Measurements from ENCODE around the gene TENM4.
A peak's percentile ranks its signal among the peaks of the same experiment; 100 is the strongest.

TENM4 gene

DNA sequence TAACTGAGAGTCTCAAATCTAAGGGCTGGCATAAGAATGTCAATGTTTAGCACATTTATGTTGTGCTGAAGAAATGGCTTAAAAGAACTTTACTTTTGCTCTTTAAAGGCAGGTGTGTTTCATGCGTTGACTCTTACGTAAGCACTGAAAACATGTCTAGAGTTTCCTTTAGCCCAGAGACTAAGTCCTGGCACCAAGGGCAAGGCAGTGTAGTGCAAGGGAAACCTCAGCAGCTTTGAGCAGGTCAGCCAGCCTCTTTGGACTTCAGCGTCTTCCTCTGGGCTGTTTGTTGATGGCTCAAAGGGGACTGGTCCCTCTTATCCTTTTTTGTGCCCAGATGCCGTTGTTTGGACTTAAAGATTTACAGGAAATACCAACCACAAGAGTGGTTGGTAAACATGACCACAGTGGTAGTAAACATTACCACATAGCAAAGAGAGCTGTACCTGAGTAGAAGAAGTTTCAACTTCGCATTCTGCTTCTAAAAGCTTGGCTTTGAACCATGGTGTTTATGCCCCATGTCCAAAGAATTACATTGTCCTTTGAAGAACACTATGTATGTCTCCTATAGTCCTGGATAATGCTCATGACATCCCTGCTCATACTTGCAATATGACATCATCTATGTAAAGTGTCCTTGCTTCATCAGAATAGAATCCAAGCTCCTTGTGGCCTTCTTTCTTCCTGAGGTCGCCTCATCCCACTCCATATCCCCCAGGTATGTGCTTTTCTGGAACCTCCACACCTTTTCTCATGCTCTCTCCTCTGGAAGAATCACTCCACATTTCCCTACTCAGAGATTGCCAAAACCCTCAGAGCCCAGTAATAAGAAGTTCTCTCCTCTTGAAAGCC, 23.5 kb downstream of the TENM4 start:
- DNase-seq, result no peak

- no peak for DNase-seq
These were observed 24.9 kb downstream of the TENM4 start for GRCh38 chr11:79415912-79416311.

GRCh38 chr11:79415411-79415810, 25.4 kb downstream of the TENM4 start:
- DNase-seq, result no peak

GRCh38 chr11:79414644-79415317, 26.0 kb downstream of the TENM4 start:
- DNase-seq, result no peak

- DNase-seq, result no peak
These were observed 26.8 kb downstream of the TENM4 start for GRCh38 chr11:79414041-79414440.

DNA sequence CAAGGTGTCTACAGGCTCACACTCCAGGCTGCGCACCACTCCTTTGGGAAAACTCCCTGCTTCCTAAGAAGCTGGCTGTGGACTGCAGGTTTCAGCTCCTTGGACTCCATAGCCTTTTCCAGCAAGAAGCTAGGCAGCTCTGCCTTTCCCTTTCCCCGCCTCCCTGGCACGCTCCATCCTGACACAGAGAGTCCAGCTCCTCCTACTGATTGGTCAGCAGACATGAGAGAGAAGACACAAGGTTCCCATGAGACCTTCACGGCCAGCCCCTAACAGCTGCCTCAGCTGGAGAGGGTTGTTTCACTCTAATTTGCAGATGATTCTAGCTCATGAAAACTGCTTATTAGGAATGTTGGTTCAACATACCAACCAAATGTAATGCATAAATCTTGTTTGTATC, 27.6 kb downstream of the TENM4 start:
- peak; percentile 14 for DNase-seq

DNA sequence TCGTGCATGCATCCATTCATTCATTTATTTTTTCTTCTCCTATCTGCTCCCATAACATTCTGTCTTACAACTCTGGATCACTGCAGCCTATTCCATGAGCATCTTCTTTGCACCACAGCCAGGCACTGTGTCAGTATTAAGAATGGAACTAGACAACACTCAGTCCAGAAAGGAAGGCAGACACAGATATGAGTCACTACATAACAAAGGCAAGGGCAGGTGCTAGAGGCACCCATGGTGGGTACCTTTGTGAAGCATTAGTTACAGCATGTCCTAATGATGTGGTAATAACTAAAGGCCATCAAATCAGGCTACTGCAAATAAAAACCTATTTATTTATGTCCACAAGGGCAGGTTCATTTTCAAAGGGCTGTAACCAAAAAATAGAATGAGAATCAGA, 28.1 kb downstream of the TENM4 start:
- peak; percentile 30 for DNase-seq

- DNase-seq, result no peak
These were observed 31.5 kb downstream of the TENM4 start for GRCh38 chr11:79409330-79409729.

DNA sequence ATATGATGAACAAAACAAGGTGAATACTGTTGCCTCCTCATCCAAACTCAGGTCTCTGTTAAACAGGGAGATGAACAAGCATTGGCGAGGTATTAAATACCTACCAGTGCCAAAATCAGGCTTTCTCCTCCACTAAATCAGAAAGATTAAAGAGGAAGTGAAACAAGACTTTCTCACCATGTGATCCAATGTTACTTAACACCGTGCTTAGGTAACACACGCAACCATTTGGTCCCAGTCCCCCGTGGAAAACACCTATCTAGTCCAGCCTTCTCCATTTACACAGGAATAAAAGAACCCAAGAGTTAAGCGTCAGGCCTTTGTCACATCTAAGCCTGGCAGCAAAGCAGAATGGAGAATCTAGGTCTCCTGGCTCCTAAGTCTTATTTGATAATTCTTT, 34.5 kb downstream of the TENM4 start:
- no peak for DNase-seq

GRCh38 chr11:79404806-79405205, 36.0 kb downstream of the TENM4 start:
- DNase-seq, result no peak

- no peak for DNase-seq
These were observed 36.5 kb downstream of the TENM4 start for GRCh38 chr11:79404325-79404724.

DNA sequence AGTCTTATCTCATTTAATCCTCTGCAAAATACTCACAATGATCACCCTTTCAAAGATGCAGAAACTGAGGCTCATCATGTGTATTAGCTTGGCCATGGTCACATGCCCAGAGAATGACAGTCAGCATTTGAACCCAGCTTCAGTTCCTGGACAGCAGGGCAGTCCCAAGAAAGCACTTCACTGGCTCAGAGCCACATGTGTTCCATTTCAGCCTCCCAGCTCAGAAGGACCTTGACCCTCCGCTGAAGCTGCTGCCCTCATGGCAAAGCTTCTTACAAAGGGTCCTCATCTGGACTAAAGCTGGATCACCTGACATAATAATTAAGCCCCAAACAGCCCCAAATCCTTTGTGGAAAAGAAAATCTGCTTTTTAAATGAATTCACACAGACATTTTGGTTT, 37.0 kb downstream of the TENM4 start:
- no peak for DNase-seq

DNA sequence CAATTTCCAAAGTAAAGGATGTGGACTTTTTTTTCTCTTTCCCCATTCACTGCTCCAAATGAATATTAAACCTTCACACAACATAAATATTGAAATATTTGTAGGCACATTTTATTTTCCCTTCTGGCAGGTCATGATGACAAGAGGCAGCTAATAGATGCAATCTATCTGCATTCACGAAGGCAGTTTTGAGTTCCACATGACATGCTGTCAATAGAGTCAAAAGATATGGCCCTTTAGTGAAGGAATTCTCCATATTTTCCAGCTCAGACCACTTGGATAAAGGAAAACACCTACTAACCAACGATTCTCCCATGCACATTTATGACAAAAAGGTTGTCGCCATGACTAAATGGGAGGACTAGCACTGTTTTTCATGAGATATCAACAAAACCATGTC, 37.9 kb downstream of the TENM4 start:
- no peak for DNase-seq

DNA sequence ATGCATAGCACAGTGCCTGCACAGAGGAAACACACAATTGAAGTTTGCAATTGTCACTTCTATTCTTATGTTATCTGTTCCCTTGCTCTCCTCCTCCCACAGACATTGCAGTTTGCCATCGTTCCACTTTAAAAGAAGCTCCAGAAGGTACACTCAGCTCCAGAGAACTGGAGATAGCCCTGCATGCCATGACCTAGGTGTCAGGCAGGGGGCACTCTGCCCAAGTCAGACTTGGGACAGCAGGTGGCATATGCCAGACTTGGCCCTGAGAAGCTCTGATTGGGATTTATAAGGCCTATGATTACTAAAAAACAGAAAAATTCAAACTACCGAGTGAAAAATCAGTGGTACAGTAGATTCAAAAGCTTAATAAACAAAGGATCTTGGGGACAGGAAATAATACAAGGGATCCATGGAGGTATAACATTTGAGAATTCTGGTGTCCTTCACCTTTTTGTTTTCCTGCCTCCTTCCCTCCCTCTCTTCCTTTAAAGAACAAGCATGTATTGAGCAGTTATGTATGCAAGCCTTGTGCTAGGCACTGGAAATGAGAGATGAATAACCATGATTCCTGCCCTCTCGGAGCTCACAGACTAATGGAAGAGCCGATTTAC, 40.0 kb downstream of the TENM4 start:
- DNase-seq, result no peak

GRCh38 chr11:79400206-79400605, 40.6 kb downstream of the TENM4 start:
- DNase-seq, result no peak

DNA sequence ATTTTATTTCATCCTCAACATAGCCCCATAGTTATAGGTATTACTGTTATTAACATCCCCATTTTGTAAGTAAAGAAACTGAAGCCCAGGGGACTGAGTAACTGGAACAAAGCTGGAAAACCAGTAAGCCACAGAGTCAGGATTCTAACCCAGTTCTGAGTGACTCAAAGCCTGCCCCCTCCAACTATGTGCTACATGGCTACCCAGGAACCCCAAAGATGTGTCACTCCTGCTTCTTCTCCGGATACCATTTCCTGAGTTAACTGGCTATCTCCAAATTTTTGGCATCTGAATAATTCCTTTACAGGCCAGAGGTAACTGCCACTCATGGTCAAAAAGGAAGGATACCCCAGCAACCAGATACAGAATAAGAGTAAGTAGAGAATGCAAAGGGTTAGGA, 43.6 kb downstream of the TENM4 start:
- no peak for DNase-seq

GRCh38 chr11:79396674-79397073, 44.2 kb downstream of the TENM4 start:
- DNase-seq, result no peak

DNA sequence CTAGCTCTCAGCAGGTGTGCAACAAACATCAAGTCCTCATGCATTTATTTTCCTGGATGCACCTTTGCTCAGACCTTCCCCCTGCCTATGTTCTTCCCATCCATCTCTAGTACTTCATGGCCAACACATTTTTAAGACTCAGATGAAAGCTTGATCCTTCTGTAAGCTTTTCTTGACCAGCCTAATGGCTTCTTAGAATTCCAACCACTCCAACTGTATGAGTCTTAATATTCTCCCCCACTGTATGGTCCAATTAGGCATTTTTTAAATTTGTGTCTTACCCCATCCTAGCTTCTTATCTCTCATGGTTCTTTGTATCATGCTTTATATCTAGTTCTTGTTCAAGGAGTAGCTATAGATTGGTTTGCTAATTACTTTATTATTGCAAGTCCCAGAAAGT, 44.8 kb downstream of the TENM4 start:
- DNase-seq, result no peak

DNA sequence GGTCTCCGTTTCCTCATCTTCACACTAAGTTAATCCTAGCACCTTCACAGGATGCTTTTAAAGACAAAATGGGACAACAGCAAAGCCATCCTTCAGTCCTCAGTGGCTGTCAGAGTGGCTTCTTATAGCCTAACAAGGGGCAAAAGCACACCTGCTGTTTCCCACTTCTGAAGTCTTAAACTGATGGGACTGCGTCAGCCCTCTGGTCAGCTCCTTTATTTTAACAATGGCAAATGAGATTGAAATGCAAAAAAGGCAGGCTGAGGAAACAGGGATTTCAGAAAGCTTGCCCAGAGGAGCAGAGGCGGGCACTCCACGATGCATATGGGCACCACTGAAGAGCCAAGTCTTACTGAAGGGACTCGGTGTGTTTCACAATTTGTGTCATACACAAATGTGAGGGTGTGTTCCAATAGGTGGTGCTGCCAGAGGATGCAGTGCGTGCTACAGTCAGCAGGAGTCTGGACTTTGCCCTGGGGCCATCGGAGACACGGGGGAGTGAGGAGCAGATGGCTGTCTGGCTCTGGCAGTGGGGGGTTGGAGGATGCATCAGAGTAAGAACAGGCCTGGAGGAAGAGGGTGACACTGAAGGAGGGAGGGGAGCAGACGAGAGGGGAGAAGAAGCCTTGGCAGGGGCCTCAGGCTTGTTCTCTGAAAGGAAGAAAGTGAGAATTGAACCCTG, 47.3 kb downstream of the TENM4 start:
- DNase-seq, result peak; percentile 13

- no peak for DNase-seq
These were observed 48.7 kb downstream of the TENM4 start for GRCh38 chr11:79392161-79392560.

- DNase-seq, result no peak
These were observed 49.9 kb downstream of the TENM4 start for GRCh38 chr11:79390923-79391322.

DNA sequence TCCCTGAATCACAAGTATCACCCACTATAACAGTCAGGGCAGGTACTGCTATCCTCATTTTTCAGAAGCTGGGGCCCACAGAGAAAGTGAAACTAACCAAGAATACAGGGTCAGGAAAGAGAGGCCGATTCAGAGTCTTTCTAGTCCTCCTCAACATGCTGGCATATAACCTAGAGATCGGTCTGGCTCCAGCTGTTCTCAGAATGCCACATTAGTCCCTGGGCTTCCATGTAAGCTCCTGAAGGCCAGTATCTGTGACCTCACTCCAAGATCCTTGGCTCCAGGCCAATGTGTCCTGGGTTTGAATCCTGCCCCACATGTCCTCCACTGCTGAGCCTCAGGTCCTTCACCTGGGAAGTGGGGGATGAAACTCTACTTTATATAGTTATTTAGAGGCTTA, 50.4 kb downstream of the TENM4 start:
- no peak for DNase-seq

- DNase-seq, result no peak
These were observed 52.6 kb downstream of the TENM4 start for GRCh38 chr11:79388201-79388600.

DNA sequence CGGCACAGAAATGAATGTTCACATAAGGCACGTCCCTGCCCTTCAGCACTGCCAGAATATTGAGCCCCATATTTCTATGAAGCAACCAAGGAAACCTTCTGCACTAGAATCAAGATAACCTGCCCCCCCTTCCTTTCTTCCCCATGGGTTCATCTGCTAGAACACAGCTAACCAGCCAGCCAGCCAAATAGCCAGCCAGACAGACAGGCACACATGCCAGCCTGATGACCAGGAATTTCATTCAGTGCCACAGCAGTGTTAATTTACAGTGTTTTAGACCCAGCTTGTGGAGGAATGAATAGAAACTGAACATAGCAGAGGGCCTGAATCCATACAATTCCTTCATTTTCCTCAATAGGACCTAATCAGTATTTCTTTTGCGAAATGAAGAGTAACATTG, 57.0 kb downstream of the TENM4 start:
- no peak for DNase-seq
